Upper lobe of left lung (tissue), 6 donors: ENCODE data around the gene TPM1. TPM values are rescaled to one million over a fixed set of nuclear protein-coding genes. Genes with fewer than 3 reads are reported as not detected.

Source experiments
- ATAC-seq, 2 donors: fragments of 200-7000 bp; cut with Tn5 transposase; one replicate each; pipeline ENCODE4 v1.9.1; 2022; ENCODE audit warnings: mild to moderate bottlenecking in 2 of 2, moderate library complexity in 2 of 2; ENCODE audit not compliant: low FRiP score in 2 of 2
- DNase-seq, 2 donors: peaks; one replicate each; pipeline ENCODE4 v3.0.0-alpha.2; 2019 to 2020
- H3K27ac ChIP-seq, 4 donors: fragments of 200-600 bp; sonication (generic); one replicate each; pipeline ENCODE4 v1.5.1; 2016 to 2019
- H3K27me3 ChIP-seq, 4 donors: fragments of 200-600 bp; sonication (generic); one replicate each; pipeline ENCODE4 v1.5.1; 2017 to 2019
- H3K36me3 ChIP-seq, 4 donors: fragments of 200-600 bp; sonication (generic); one replicate each; pipeline ENCODE4 v1.5.1; 2016 to 2019
- H3K4me1 ChIP-seq, 4 donors: fragments of 200-600 bp; sonication (generic); one replicate each; pipeline ENCODE4 v1.5.1; 2018 to 2019
- H3K4me3 ChIP-seq, 4 donors: fragments of 200-600 bp; sonication (generic); one replicate each; pipeline ENCODE4 v1.5.1; 2017 to 2019; ENCODE audit warnings: mild to moderate bottlenecking in 2 of 4, moderate library complexity in 1 of 4
- H3K9me3 ChIP-seq, 4 donors: fragments of 200-600 bp; sonication (generic); one replicate each; pipeline ENCODE4 v1.5.1; 2018 to 2019
- CTCF ChIP-seq, 6 experiments: fragments of 450-650 bp in 4 of 6; fragments of 200-600 bp in 2 of 6; sonication (generic) in 2 of 6; IDR thresholded peaks; one replicate each; pipeline ENCODE4 v1.5.1; 2016 to 2019; ENCODE audit warnings: antibody characterized with exemption in 6 of 6
- EP300 ChIP-seq, 4 donors: sonication (generic); formaldehyde crosslinking; IDR thresholded peaks; one replicate each; pipeline ENCODE4 v1.5.1; 2017; ENCODE audit warnings: antibody characterized with exemption in 4 of 4, control low read depth in 2 of 4
- POLR2A ChIP-seq, 4 donors: fragments of 450-650 bp; IDR thresholded peaks; one replicate each; pipeline ENCODE4 v1.5.1; 2016 to 2017; ENCODE audit warnings: antibody characterized with exemption in 4 of 4, mild to moderate bottlenecking in 2 of 4
- POLR2AphosphoS5 ChIP-seq, 2 donors: sonication (generic); formaldehyde crosslinking; IDR thresholded peaks; one replicate each; pipeline ENCODE4 v1.5.1; 2017; ENCODE audit warnings: antibody characterized with exemption in 2 of 2
- WGBS, 2 donors: methylation state at CpG; one replicate each; pipeline ENCODE4 v1.1.5; 2017 to 2018; 5-methylcytosine and 5-hydroxymethylcytosine counted together
- total RNA-seq, 6 donors: library from RNA; depleted of rRNA in 4 of 6; stranded (reverse); fragments of >200 nt in 4 of 6; gene quantifications; one replicate each; pipeline versions ENCODE4 v1.1.0 to v1.2.1, GENCODE V29; 2016 to 2021
- donor health status: DM: no; HTN: no; CAD: no; lungs with moderate emphysema.
- donor health status: DM: no; HTN: yes; CAD: no; lungs with severe emphysema.

The TPM1 gene
- total RNA-seq, 6 donors from 2014 or later, result 144 to 343 (median 254) TPM

DNA sequence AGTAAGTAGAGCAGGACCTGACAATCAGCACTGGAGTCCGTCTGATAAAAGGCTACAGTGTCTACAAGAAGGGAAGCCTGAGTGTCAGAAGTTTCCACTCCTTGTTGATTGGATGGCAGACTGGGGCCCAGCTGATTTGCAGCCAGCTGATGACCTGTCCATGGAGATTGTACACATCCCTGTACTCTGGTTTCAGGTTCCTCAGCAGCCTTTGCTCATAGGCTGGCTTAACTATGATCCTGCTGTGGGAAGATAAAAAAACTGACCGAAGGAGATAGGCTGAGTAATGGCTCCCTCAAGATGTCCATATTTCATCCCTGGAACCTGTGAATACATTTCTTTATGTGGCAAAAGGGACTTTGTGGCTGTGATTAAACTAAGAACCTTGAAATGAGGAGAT is 67.4 kb downstream of the TPM1 start:
- 91 to 93% methylated on average over 2 of the region's 2 CpGs for WGBS, 2 donors
- Histone ChIP-seq H3K27ac (no peak overlapping the region), H3K36me3 (no peaks in the 10 kb centered on the region), H3K4me3 (no peak overlapping the region), H3K9me3 (no peaks in the 10 kb centered on the region), H3K27me3 (no peaks in the 10 kb centered on the region), H3K4me1 (no peaks in the 10 kb centered on the region)
- DNase-seq (no peak), ATAC-seq (no peak)
- TF ChIP-seq POLR2AphosphoS5 (IDR thresholded peaks at IDR 0.05), result no peak

DNA sequence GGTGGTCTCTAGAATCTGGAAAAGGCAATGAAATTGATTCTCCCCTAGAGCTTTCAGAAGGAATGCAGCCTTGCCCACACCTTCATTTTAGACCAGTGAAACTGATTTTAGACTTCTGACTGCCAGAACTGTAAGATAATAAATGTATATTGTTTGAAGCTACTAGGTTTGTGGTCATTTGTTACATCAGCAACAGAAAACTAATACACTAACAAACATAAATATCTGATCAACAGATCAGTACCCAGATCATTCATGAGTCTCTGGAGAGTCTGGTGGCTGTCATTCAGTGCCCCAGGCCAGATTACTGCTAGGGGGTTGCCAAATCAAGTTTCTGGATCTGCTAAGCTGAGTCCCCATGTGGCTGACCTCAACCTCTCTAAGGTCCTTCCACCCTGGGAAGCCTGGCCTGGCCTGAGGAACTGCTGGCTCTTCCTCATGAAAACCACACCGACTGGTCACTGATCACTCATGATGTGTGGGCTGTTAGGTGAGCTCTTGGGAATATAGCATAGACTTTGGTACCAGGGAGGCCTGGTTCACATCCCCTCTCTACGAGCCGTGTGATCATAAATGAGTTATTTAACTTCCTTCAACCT is 68.0 kb downstream of the TPM1 start:
- Histone ChIP-seq H3K27me3 (no peaks in the 10 kb centered on the region), H3K27ac (no peak overlapping the region), H3K9me3 (no peaks in the 10 kb centered on the region), H3K4me1 (no peaks in the 10 kb centered on the region), H3K36me3 (no peaks in the 10 kb centered on the region), H3K4me3 (no peak overlapping the region)
- DNase-seq (no peak), ATAC-seq (no peak)
- 91 to 96% methylated on average over 3 of the region's 3 CpGs for WGBS, 2 donors
- no peak for TF ChIP-seq EP300 (IDR thresholded peaks at IDR 0.05)
- no peak for TF ChIP-seq POLR2AphosphoS5 (IDR thresholded peaks at IDR 0.05)
- no peak for TF ChIP-seq POLR2A (IDR thresholded peaks at IDR 0.05)
- TF ChIP-seq CTCF (IDR thresholded peaks at IDR 0.05), result no peak

DNA sequence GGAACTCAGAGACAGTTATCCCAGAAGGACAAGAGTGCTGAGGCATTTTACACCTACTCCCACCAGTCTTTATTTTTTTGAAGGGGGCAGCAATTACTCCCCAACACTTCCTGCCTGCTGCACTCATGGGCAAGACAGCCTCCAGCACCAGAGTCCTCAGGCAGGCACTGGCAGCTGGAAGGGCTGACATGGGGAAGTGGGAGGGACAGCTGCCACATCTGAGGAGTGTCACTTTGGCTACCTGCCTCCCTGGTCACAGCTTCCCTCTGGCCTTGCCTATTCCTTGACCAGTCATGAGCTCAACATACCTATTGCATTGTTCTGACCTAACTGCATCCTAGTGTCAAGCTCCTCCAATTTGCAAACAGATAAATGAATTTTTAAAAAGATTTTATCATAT is 68.9 kb downstream of the TPM1 start:
- Histone ChIP-seq H3K27ac (no peak overlapping the region), H3K27me3 (no peaks in the 10 kb centered on the region), H3K36me3 (no peaks in the 10 kb centered on the region), H3K9me3 (no peaks in the 10 kb centered on the region), H3K4me1 (no peaks in the 10 kb centered on the region), H3K4me3 (no peak overlapping the region)
- ATAC-seq (no peak), DNase-seq (no peak)
- TF ChIP-seq POLR2AphosphoS5 (IDR thresholded peaks at IDR 0.05) (no peak), CTCF (IDR thresholded peaks at IDR 0.05) (no peak), POLR2A (IDR thresholded peaks at IDR 0.05) (no peak), EP300 (IDR thresholded peaks at IDR 0.05) (no peak)

DNA sequence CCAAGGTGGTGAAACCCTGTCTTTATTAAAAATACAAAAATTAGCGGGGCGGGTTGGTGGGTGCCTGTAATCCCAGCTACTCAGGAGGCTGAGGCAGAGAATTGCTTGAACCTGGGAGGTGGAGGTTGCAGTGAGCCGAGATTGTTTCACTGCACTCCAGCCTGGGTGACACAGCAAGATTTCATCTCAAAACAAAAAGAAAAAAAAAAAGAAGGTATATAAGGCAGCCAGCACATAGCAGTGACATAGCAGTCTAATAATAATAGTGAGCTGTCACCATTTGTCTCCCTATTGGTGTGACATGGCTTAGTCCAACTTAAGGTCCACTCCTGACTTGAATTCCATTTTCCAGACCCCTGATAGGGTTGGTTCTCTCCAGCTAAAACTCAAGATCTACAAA is 70.3 kb downstream of the TPM1 start:
- Histone ChIP-seq H3K27me3 (no peaks in the 10 kb centered on the region), H3K4me1 (no peaks in the 10 kb centered on the region), H3K36me3 (no peaks in the 10 kb centered on the region), H3K4me3 (no peak overlapping the region), H3K27ac (no peak overlapping the region), H3K9me3 (no peaks in the 10 kb centered on the region)
- ATAC-seq (no peak), DNase-seq (no peak)
- WGBS, 2 donors, result 86 to 96% methylated on average over 3 of the region's 3 CpGs
- TF ChIP-seq CTCF (IDR thresholded peaks at IDR 0.05) (no peak), POLR2A (IDR thresholded peaks at IDR 0.05) (no peak), POLR2AphosphoS5 (IDR thresholded peaks at IDR 0.05) (no peak)

- no peaks in the 10 kb centered on the region for H3K36me3 ChIP-seq
- ATAC-seq (no peak), DNase-seq (no peak)
- no peak overlapping the region for H3K27ac ChIP-seq
- H3K4me3 ChIP-seq, result no peak overlapping the region
- WGBS, 2 donors, result 84 to 93% methylated on average over 2 of the region's 2 CpGs
- H3K27me3 ChIP-seq, result no peaks in the 10 kb centered on the region
- no peaks in the 10 kb centered on the region for H3K4me1 ChIP-seq
- TF ChIP-seq POLR2AphosphoS5 (IDR thresholded peaks at IDR 0.05) (no peak), POLR2A (IDR thresholded peaks at IDR 0.05) (no peak), EP300 (IDR thresholded peaks at IDR 0.05) (no peak), CTCF (IDR thresholded peaks at IDR 0.05) (no peak)
- H3K9me3 ChIP-seq, result peaks cover 0 to 6% (median 2%) of the 10 kb centered on the region in 4 donors
Measured at GRCh38 chr15:63114465-63114864, 71.9 kb downstream of the TPM1 start.

Other genes with a start within 250 kb of the TPM1 start
- gene LACTB, start 79.1 kb downstream of the TPM1 start, total RNA-seq, result 10 to 100 TPM; 18.4 to 31.5 (median 23.1) TPM
- 100 to 1,000 TPM in 3 of 6 donors, 10 to 100 TPM in 3; 30.3 to 165 (median 117) TPM for gene RPS27L, start 114.7 kb downstream of the TPM1 start, total RNA-seq
- gene RAB8B, start 146.9 kb downstream of the TPM1 start, total RNA-seq, result 10 to 100 TPM; 10.2 to 54.8 (median 39.2) TPM
- 10 to 100 TPM in 4 of 6 donors, 1 to 10 TPM in 2; 4.9 to 28.9 (median 12.4) TPM for gene APH1B, start 234.9 kb downstream of the TPM1 start, total RNA-seq